GM23338 (cell line): ENCODE measurements around the gene FBLN5. TPM values are rescaled to one million over a fixed set of nuclear protein-coding genes. Genes with fewer than 3 reads are reported as not detected.

Source experiments
- ATAC-seq: fragments of 200-7000 bp; cut with Tn5 transposase; 3 replicates; pipeline ENCODE4 v1.9.1; 2020
- DNase-seq: peaks from one replicate; pipeline ENCODE4 v3.0.0-alpha.2; 2015; ENCODE audit warnings: low spot score
- H2AFZ ChIP-seq: fragments of 200-600 bp; sonication (generic); 2 replicates; pipeline ENCODE4 v1.8.0; 2016; ENCODE audit warnings: antibody characterized with exemption, mild to moderate bottlenecking, moderate library complexity
- H3F3A ChIP-seq: fragments of 200-600 bp; sonication (generic); replicated peaks from 2 replicates; pipeline ENCODE4 v1.8.0; 2017; ENCODE audit warnings: antibody characterized with exemption, mixed run types, low read depth
- H3K27ac ChIP-seq: fragments of 200-600 bp; sonication (generic); 2 replicates; pipeline ENCODE4 v1.6.1; 2016; ENCODE audit warnings: low read depth
- H3K27me3 ChIP-seq: fragments of 200-600 bp; sonication (generic); 2 replicates; pipeline ENCODE4 v1.8.0; 2016; ENCODE audit warnings: mild to moderate bottlenecking, mixed run types, moderate library complexity; ENCODE audit not compliant: insufficient read depth
- H3K36me3 ChIP-seq: fragments of 200-600 bp; sonication (generic); 2 replicates; pipeline ENCODE4 v1.8.0; 2016; ENCODE audit warnings: mild to moderate bottlenecking; ENCODE audit not compliant: insufficient read depth
- H3K4me1 ChIP-seq: fragments of 200-600 bp; sonication (generic); 2 replicates; pipeline ENCODE4 v1.8.0; 2016; ENCODE audit warnings: mild to moderate bottlenecking, moderate library complexity; ENCODE audit not compliant: insufficient read depth
- H3K4me2 ChIP-seq: fragments of 200-600 bp; sonication (generic); 2 replicates; pipeline ENCODE4 v1.7.1; 2017; ENCODE audit warnings: mixed run types
- H3K4me3 ChIP-seq: fragments of 200-600 bp; sonication (generic); 2 replicates; pipeline ENCODE4 v1.6.1; 2016; ENCODE audit warnings: mixed run types
- H3K79me2 ChIP-seq: fragments of 200-600 bp; sonication (generic); replicated peaks from 2 replicates; pipeline ENCODE4 v1.8.0; 2017; ENCODE audit warnings: mild to moderate bottlenecking; ENCODE audit not compliant: insufficient read depth
- H3K9me2 ChIP-seq: fragments of 200-600 bp; sonication (generic); 2 replicates; pipeline ENCODE4 v1.8.0; 2017; ENCODE audit not compliant: insufficient read depth
- H4K20me1 ChIP-seq: fragments of 200-600 bp; sonication (generic); replicated peaks from 2 replicates; pipeline ENCODE4 v1.8.0; 2017; ENCODE audit warnings: mild to moderate bottlenecking; ENCODE audit not compliant: insufficient read depth
- H3K27ac Mint-ChIP-seq: 2 replicates; pipeline ENCODE4 v1.8.0; 2020; ENCODE audit warnings: inconsistent platforms, mild to moderate bottlenecking, moderate library complexity, mixed read lengths
- H3K27me3 Mint-ChIP-seq: 3 replicates; pipeline ENCODE4 v1.8.0; 2022; ENCODE audit warnings: low read depth, mild to moderate bottlenecking, moderate library complexity, mixed read lengths, inconsistent platforms; ENCODE audit not compliant: insufficient read depth, poor library complexity
- H3K36me3 Mint-ChIP-seq: 3 replicates; pipeline ENCODE4 v1.8.0; 2021; ENCODE audit warnings: low read depth, mild to moderate bottlenecking, inconsistent platforms, moderate library complexity, mixed read lengths
- H3K4me1 Mint-ChIP-seq: 3 replicates; pipeline ENCODE4 v1.8.0; 2020; ENCODE audit warnings: mild to moderate bottlenecking, inconsistent platforms, mixed read lengths
- H3K4me3 Mint-ChIP-seq: 3 replicates; pipeline ENCODE4 v1.8.0; 2021; ENCODE audit warnings: moderate library complexity, mild to moderate bottlenecking, inconsistent platforms, mixed read lengths
- H3K9me3 Mint-ChIP-seq: 3 replicates; pipeline ENCODE4 v1.8.0; 2020; ENCODE audit warnings: moderate library complexity, mild to moderate bottlenecking, inconsistent platforms, mixed read lengths
- CREB1 ChIP-seq: fragments of 250-450 bp; sonication (Bioruptor Pico); IDR thresholded peaks from 2 replicates; pipeline ENCODE4 v1.5.0; 2020; ENCODE audit warnings: low read depth, mild to moderate bottlenecking, moderate library complexity
- EZH2 ChIP-seq: fragments of 200-600 bp; sonication (generic); IDR thresholded peaks from one replicate; pipeline ENCODE4 v1.8.0; 2017; ENCODE audit warnings: antibody characterized with exemption, mild to moderate bottlenecking, low read depth; ENCODE audit not compliant: unreplicated experiment
- EZH2phosphoT487 ChIP-seq: fragments of 200-600 bp; sonication (generic); IDR thresholded peaks from one replicate; pipeline ENCODE4 v1.8.1; 2018; ENCODE audit warnings: antibody characterized with exemption; ENCODE audit not compliant: unreplicated experiment
- JUNB ChIP-seq: IDR thresholded peaks from one replicate; pipeline ENCODE4 v1.6.1; 2016; ENCODE audit warnings: antibody characterized with exemption; ENCODE audit not compliant: unreplicated experiment
- NANOG ChIP-seq: IDR thresholded peaks from 2 replicates; pipeline ENCODE4 v1.6.1; 2016; ENCODE audit warnings: antibody characterized with exemption, borderline replicate concordance
- POLR2AphosphoS5 ChIP-seq: IDR thresholded peaks from 2 replicates; pipeline ENCODE4 v1.6.1; 2016; ENCODE audit warnings: antibody characterized with exemption, low read depth
- STAT1 ChIP-seq: IDR thresholded peaks from one replicate; pipeline ENCODE4 v1.6.1; 2016; ENCODE audit warnings: antibody characterized with exemption; ENCODE audit not compliant: unreplicated experiment
- ZNF114 ChIP-seq: fragments of 250-450 bp; sonication (Bioruptor Pico); IDR thresholded peaks from 2 replicates; pipeline ENCODE4 v1.5.0; 2020; ENCODE audit warnings: mild to moderate bottlenecking, moderate library complexity
- ZNF331 ChIP-seq: fragments of 250-450 bp; sonication (Bioruptor Pico); IDR thresholded peaks from 2 replicates; pipeline ENCODE4 v1.5.0; 2020; ENCODE audit warnings: low read depth, mild to moderate bottlenecking, moderate library complexity
- polyA plus RNA-seq: library from polyadenylated mRNA; unstranded; fragments of >200 nt; fragmentation: Nextera tagmentation; extraction: Ambion mirVana; gene quantifications from 2 replicates; pipeline ENCODE4 v1.2.1, GENCODE V29; 2016
- total RNA-seq: library from RNA; depleted of rRNA; stranded (reverse); fragments of >200 nt; shearing (Covaris generic); gene quantifications from 2 replicates; pipeline ENCODE4 v1.2.3, GENCODE V29; 2014
- TF ChIP-seq, protein P1 (sequence below): fragments of 250-450 bp; sonication (Bioruptor Pico); IDR thresholded peaks from 2 replicates; pipeline ENCODE4 v1.5.0; 2020; ENCODE audit warnings: mild to moderate bottlenecking, moderate library complexity
- TF ChIP-seq, protein P2 (sequence below): IDR thresholded peaks from 2 replicates; pipeline ENCODE4 v1.6.1; 2016; ENCODE audit warnings: antibody characterized with exemption
- TF ChIP-seq, protein P3 (sequence below): IDR thresholded peaks from one replicate; pipeline ENCODE4 v1.6.1; 2018; ENCODE audit warnings: antibody characterized with exemption; ENCODE audit not compliant: unreplicated experiment
- TF ChIP-seq, protein P4 (sequence below), 2 experiments: fragments of 200-600 bp in 1 of 2; sonication (generic) in 1 of 2; conservative IDR thresholded peaks; 2 replicates each; pipeline versions ENCODE4 v1.5.1 to v1.6.1; 2016 to 2017; ENCODE audit warnings: antibody characterized with exemption in 2 of 2, low read depth in 2 of 2, mild to moderate bottlenecking in 2 of 2, moderate library complexity in 1 of 2

The FBLN5 gene
- total and polyA plus RNA-seq, 2 experiments from 2014 or later, result 4.3 to 4.9 TPM

DNA sequence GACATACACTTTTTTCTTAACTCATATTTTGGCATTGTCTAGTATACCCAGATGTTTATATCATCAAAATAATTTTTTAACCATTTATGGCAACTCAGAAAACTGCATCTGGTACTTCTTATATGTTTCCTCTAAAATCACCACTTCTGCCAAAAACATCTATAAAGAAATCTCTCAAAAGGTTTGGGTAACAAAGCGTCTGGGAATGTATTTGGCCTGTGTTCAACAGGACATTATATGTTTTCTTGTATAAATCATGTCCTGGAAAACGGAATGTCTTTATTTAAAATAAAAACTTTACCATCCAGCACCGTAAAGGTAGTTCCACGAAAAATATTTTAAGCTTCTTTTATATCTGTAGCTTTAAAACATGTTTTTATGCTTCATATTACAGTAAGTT lies 36.1 kb upstream of the FBLN5 start:
- H3K9me3 Mint-ChIP-seq, result no peaks in the 10 kb centered on the region
- Histone ChIP-seq H3K79me2 (no peaks in the 10 kb centered on the region), H2AFZ (no peak overlapping the region), H3K27ac (no peak overlapping the region), H3K4me1 (no peaks in the 10 kb centered on the region), H3K27me3 (no peaks in the 10 kb centered on the region), H3F3A (no peaks in the 10 kb centered on the region), H3K4me3 (no peak overlapping the region), H3K9me2 (no peaks in the 10 kb centered on the region), H4K20me1 (no peaks in the 10 kb centered on the region), H3K4me2 (no peak overlapping the region), H3K36me3 (0 out of 2 replicates have a peak, but pooled peaks cover 10% of the 10 kb centered on the region)
- no peaks in the 10 kb centered on the region for H3K4me1 Mint-ChIP-seq
- DNase-seq (no peak), ATAC-seq (no peak)
- H3K36me3 Mint-ChIP-seq, result peaks cover 11% of the 10 kb centered on the region
- no peak overlapping the region for H3K4me3 Mint-ChIP-seq
- H3K27me3 Mint-ChIP-seq, result no peaks in the 10 kb centered on the region
- TF ChIP-seq, protein P1, sequence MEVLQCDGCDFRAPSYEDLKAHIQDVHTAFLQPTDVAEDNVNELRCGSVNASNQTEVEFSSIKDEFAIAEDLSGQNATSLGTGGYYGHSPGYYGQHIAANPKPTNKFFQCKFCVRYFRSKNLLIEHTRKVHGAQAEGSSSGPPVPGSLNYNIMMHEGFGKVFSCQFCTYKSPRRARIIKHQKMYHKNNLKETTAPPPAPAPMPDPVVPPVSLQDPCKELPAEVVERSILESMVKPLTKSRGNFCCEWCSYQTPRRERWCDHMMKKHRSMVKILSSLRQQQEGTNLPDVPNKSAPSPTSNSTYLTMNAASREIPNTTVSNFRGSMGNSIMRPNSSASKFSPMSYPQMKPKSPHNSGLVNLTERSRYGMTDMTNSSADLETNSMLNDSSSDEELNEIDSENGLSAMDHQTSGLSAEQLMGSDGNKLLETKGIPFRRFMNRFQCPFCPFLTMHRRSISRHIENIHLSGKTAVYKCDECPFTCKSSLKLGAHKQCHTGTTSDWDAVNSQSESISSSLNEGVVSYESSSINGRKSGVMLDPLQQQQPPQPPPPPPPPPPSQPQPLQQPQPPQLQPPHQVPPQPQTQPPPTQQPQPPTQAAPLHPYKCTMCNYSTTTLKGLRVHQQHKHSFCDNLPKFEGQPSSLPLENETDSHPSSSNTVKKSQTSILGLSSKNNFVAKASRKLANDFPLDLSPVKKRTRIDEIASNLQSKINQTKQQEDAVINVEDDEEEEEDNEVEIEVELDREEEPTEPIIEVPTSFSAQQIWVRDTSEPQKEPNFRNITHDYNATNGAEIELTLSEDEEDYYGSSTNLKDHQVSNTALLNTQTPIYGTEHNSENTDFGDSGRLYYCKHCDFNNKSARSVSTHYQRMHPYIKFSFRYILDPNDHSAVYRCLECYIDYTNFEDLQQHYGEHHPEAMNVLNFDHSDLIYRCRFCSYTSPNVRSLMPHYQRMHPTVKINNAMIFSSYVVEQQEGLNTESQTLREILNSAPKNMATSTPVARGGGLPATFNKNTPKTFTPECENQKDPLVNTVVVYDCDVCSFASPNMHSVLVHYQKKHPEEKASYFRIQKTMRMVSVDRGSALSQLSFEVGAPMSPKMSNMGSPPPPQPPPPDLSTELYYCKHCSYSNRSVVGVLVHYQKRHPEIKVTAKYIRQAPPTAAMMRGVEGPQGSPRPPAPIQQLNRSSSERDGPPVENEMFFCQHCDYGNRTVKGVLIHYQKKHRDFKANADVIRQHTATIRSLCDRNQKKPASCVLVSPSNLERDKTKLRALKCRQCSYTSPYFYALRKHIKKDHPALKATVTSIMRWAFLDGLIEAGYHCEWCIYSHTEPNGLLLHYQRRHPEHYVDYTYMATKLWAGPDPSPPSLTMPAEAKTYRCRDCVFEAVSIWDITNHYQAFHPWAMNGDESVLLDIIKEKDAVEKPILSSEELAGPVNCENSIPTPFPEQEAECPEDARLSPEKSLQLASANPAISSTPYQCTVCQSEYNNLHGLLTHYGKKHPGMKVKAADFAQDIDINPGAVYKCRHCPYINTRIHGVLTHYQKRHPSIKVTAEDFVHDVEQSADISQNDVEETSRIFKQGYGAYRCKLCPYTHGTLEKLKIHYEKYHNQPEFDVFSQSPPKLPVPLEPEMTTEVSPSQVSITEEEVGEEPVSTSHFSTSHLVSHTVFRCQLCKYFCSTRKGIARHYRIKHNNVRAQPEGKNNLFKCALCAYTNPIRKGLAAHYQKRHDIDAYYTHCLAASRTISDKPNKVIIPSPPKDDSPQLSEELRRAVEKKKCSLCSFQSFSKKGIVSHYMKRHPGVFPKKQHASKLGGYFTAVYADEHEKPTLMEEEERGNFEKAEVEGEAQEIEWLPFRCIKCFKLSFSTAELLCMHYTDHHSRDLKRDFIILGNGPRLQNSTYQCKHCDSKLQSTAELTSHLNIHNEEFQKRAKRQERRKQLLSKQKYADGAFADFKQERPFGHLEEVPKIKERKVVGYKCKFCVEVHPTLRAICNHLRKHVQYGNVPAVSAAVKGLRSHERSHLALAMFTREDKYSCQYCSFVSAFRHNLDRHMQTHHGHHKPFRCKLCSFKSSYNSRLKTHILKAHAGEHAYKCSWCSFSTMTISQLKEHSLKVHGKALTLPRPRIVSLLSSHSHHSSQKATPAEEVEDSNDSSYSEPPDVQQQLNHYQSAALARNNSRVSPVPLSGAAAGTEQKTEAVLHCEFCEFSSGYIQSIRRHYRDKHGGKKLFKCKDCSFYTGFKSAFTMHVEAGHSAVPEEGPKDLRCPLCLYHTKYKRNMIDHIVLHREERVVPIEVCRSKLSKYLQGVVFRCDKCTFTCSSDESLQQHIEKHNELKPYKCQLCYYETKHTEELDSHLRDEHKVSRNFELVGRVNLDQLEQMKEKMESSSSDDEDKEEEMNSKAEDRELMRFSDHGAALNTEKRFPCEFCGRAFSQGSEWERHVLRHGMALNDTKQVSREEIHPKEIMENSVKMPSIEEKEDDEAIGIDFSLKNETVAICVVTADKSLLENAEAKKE (CRISPR knock-in tag), result no peak
- TF ChIP-seq, protein P2, sequence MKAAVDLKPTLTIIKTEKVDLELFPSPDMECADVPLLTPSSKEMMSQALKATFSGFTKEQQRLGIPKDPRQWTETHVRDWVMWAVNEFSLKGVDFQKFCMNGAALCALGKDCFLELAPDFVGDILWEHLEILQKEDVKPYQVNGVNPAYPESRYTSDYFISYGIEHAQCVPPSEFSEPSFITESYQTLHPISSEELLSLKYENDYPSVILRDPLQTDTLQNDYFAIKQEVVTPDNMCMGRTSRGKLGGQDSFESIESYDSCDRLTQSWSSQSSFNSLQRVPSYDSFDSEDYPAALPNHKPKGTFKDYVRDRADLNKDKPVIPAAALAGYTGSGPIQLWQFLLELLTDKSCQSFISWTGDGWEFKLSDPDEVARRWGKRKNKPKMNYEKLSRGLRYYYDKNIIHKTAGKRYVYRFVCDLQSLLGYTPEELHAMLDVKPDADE, result no peak
- TF ChIP-seq ZNF114 (CRISPR knock-in tag) (no peak), EZH2phosphoT487 (no peak), CREB1 (CRISPR knock-in tag) (no peak), POLR2AphosphoS5 (no peak), ZNF331 (no peak), NANOG (no peak), JUNB (no peak), EZH2 (no peak), STAT1 (no peak)
- TF ChIP-seq, protein P3, sequence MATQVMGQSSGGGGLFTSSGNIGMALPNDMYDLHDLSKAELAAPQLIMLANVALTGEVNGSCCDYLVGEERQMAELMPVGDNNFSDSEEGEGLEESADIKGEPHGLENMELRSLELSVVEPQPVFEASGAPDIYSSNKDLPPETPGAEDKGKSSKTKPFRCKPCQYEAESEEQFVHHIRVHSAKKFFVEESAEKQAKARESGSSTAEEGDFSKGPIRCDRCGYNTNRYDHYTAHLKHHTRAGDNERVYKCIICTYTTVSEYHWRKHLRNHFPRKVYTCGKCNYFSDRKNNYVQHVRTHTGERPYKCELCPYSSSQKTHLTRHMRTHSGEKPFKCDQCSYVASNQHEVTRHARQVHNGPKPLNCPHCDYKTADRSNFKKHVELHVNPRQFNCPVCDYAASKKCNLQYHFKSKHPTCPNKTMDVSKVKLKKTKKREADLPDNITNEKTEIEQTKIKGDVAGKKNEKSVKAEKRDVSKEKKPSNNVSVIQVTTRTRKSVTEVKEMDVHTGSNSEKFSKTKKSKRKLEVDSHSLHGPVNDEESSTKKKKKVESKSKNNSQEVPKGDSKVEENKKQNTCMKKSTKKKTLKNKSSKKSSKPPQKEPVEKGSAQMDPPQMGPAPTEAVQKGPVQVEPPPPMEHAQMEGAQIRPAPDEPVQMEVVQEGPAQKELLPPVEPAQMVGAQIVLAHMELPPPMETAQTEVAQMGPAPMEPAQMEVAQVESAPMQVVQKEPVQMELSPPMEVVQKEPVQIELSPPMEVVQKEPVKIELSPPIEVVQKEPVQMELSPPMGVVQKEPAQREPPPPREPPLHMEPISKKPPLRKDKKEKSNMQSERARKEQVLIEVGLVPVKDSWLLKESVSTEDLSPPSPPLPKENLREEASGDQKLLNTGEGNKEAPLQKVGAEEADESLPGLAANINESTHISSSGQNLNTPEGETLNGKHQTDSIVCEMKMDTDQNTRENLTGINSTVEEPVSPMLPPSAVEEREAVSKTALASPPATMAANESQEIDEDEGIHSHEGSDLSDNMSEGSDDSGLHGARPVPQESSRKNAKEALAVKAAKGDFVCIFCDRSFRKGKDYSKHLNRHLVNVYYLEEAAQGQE, result no peak
- TF ChIP-seq, protein P4, sequence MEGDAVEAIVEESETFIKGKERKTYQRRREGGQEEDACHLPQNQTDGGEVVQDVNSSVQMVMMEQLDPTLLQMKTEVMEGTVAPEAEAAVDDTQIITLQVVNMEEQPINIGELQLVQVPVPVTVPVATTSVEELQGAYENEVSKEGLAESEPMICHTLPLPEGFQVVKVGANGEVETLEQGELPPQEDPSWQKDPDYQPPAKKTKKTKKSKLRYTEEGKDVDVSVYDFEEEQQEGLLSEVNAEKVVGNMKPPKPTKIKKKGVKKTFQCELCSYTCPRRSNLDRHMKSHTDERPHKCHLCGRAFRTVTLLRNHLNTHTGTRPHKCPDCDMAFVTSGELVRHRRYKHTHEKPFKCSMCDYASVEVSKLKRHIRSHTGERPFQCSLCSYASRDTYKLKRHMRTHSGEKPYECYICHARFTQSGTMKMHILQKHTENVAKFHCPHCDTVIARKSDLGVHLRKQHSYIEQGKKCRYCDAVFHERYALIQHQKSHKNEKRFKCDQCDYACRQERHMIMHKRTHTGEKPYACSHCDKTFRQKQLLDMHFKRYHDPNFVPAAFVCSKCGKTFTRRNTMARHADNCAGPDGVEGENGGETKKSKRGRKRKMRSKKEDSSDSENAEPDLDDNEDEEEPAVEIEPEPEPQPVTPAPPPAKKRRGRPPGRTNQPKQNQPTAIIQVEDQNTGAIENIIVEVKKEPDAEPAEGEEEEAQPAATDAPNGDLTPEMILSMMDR (conservative IDR thresholded peaks at IDR 0.05; ENCODE audit: low read depth in 2 of 2), result no peak
- no peak overlapping the region for H3K27ac Mint-ChIP-seq
